Inflammatory macrophage treated with lipopolysaccharide for 4 hours (primary cell): ENCODE data around the gene KIAA1755.

Experiments used
- DNase-seq: peaks from one replicate; pipeline ENCODE4 v3.0.0-alpha.2; 2020

Gene KIAA1755

DNA sequence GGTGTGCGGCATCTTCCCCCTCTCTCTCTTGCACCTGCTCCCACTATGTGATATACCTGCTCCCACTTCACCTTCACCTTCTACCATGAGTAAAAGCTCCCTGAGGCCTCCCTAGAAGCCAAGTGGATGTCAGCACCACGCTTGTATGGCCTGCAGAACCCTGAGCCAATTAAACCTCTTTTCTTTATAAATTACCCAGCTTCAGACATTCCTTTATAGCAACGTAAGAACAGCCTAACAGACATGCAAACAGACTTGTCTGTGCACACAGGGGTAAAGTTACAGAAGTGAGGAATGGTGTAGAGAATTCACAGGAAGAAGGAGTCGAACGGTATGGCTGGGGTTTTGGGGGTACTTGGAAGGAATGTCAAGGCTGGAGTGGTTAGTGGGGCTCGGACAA, 80.7 kb downstream of the KIAA1755 start:
- DNase-seq = no peak

DNA sequence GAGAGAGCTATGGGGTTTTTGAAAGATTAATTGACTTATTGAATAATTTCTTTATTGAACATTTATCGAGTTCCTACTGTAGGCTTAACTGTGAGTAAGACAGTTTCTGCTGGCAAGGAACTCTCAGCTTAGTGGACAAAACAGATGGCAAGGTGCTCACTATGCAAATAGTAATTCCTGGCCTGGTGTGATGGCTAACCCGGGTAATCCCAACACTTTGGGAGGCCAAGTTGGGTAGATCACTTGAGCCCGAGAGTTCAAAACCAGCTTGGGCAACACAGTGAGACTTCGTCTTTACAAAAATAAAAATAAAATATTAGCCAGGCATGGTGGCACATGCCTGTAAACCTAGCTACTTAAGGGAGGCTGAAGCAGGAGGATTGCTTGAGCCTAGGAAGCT, 82.0 kb downstream of the KIAA1755 start:
- no peak for DNase-seq

DNA sequence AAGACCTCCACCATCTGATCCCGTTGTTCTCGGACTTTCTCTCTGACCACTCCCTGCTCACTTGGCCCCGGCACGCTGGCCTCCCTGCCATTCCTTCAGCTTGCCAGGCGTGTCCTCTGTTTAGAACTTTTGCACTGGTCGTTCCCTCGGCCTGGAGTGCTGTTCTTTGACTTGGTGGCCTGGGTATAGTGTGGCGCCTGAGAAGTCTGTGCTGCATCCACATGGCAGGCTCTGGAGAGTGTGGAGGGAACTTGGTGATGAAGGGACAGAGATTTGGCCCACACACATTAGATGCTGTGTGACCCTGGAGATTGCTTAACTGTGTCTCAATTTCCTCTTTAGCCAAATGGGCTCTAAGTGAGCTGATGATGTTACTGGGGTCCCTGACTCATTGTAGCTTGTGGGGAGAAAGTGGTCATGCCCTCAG, 82.5 kb downstream of the KIAA1755 start:
- peak; percentile 97 for DNase-seq

DNA sequence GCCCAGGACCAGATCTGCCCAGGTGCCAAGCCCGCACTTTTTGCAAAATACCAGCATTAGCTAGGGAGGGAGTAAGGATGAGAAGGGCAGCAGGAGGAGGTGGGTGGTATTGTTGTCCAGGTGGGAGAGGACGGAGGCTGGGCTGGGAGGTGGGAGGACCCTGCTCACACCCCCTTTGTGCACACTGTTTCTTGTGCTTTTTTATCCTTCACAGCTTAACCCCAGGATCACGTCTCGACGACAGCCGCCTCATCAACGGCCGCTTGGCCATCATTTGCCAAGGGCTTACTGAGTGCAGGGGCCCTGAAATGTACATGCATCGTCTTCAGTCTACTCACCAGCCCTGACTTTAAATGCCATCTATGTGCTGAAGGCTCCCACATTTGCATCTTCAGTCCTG, 83.3 kb downstream of the KIAA1755 start:
- DNase-seq = no peak

DNA sequence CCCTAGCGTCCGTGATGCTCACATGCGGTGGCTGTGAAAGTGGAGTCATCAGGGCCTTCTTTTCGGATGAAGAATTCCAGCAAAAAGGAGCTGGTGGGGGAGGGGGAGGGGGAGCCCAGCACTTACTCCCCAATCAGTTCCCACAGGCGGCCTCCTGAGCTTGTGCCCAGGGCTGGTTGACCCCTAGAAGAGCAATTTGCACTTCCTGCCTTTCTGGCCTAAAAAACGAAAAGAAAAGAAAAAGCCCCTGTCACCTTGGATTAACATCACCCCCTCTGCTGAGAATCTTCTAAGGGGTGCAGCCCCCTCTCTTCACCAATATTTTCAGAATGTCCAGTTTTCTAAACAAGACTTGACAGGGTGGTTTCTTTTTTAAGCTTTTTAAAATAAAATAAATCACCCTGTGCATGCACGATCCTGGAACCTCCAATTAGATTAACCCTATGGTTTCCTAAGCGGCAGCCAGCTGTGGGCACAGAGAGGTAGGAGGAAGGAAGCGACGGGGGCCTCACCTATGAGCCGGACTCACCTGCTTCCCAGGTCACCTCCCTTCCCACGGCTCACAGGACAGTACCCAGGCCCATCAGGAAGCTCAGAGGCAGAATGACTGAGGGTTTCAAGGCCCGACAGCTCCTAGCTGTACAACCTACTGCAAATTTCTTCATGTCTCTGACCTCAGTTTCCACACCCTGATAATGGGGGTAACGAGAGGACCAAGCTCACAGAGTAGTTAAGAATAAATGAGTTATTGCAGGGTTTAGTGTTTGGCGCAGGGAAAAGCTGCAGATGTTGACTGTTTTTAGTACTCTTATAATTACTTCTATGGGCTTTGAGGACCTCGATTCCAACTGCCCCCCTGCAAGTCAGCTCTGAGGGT, 85.0 kb downstream of the KIAA1755 start:
- no peak for DNase-seq

DNA sequence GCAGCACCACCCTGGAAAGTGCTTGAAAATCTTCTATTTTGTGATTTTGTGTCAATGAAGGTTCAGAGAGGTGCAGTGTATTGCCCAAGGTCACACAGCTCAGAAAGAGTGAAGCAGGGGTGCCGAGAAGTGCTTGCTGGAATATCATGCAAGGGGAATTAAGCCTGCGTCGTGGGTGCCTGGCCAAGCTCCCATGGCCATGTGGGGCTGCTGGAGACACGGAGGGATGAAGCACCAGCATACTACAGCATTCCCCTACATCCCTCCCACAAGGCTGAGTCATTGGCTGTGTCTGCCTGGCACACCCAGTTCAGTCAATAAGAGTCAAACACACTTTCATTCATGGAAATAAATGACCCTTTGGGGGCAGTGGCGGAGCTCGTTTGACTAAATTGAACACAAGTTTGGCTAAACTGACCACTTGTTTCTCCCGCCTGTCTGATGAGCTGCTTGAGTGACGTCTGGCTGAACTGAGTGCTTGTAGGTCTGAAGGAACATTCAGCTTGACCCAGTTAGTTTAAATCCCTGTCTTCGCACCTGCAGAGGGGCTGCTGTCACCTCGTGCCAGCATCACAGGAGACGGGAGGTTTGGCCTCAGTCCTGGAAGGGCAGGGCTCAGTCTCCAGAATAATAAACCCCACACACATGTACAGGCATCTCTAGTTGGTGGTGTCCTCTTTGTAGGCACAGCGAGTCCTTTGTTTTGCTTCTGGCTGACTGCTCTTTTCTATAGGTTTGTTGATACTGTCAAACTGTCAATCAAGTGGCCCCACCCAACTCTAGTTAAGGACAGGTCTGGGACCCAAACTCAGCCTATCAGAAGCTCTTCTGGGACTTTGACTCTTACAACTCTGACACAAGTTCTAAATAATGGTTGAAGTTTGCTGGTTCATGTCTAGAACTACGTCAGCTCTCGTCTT, 87.0 kb downstream of the KIAA1755 start:
- peak; percentile 82 for DNase-seq

DNA sequence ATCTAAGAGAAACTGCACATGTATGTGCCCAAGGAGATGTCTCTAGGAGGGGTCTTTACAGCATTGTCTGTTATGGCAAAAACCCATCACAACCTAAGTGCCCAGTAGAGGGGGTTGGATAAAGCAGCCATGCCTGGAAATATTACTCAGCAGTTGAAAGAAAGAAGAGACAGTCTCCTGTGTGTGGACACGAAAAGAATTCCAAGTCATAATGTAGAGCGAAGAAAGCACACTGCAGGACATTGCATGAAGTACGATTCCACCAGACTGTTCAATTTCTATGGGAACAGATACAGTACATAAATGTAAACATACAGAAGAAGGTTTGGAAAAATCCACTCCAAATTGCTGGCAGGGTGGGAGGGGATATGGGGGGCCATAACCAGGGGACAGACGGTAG, 88.1 kb downstream of the KIAA1755 start:
- no peak for DNase-seq

DNA sequence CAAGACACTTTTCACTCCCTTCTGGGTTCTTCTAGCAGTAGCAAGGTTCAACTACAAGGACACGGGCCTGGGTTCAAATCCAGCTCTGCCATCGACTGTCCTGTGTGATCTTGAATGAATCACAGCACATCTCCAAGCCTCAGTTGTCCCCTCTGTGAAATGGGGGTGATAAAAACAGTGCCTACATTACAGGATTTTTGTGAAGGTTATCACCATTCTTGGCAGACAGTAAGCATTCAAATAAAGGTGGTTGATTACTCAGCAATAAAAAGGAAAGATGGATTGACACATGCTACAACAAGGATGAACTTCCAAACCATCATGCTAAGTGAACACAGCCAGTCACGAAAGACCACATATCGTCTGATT, 88.9 kb downstream of the KIAA1755 start:
- DNase-seq = no peak

DNA sequence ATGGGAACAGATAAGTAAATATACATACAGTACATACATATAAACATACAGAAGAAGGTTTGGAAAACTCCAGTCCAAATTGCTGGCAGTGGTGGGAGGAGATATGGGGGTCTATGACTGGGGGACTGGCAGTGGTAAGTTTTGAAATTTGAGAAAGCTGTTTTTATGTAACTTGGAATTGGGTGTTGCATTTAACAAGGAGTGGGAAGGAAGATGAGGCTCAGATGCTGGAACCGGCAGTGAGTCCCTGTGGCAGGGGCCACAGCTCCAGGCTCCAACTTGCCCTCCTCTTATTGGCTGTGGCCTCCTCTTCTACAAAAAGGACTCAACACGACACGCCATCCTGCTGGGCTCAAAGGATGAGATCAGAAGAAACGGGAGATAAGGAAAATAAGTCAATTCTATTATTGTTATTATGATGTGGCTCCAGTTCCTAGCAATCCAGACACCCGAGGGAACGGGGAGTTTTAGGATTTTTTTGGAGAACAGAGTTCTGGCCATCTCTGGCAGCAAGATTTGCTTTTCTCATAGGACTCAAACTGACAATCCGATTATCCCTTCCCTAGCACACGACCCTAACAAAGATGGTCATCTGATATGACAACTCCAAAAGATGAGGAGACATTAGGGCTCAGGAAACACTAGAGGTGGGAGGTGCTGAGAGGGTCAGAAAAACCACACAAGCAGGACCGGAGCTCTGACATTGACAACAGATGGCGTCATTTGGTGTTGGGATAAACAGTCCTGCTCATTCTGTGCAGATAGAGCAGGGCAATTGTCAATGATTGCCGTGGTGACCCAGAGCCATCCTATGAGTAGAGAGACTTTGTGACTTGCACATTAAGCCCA, 89.5 kb downstream of the KIAA1755 start:
- no peak for DNase-seq

DNA sequence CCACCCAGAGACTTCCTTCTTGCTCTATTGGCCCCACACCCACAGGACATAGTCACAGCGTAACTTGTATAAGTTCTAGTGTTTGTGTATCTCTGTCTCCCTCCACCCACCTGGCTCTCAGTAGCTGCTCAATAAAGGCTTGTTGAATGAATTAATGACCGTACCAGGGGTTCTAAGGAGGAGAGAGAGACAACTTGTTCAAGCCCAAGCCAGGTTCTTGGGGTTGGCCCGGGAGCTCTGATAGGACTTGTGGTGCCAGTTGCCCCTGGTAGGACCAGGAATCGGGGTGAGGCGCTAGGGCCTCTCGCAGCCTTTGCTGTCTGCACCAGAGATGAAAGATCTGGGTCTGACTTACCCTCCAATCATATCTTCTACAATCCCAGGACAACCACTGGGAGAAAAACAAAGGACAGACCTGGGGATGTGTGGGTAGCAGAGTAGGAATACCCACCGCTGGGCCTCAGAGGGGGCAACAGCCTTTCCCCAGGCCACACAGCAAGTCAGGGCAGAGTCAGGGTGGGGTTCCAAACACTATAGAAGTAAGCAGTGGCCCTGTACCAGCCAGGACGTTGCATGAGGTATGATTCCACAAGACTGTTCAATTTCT, 90.2 kb downstream of the KIAA1755 start:
- no peak for DNase-seq

DNA sequence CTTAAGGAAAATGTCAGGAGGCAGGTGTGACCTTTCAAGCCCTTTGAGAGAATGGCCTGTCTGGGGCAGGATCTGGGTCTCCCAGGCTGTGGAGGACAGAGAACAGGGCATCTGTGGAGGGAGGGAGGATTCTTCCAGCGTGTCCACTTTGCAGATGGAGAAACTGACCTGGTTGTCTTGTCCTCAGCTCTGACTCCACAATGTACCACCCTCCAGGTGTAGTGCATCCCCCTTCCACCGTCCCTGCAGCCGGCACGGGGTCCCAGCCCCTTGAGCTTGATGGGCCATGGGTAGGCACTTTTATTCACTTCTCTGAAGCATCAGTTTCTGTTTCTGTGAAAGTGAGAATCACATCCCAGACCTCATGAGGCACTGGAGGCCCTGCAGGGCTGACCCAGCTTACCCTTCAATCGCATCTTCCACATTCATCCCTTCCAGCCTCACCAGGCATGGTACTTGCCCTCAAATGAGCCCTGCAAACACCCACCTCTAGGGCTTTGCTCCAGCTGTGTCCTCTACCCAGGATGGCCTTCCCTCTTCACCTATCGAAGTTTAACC, 90.8 kb downstream of the KIAA1755 start:
- DNase-seq = peak; percentile 54

DNA sequence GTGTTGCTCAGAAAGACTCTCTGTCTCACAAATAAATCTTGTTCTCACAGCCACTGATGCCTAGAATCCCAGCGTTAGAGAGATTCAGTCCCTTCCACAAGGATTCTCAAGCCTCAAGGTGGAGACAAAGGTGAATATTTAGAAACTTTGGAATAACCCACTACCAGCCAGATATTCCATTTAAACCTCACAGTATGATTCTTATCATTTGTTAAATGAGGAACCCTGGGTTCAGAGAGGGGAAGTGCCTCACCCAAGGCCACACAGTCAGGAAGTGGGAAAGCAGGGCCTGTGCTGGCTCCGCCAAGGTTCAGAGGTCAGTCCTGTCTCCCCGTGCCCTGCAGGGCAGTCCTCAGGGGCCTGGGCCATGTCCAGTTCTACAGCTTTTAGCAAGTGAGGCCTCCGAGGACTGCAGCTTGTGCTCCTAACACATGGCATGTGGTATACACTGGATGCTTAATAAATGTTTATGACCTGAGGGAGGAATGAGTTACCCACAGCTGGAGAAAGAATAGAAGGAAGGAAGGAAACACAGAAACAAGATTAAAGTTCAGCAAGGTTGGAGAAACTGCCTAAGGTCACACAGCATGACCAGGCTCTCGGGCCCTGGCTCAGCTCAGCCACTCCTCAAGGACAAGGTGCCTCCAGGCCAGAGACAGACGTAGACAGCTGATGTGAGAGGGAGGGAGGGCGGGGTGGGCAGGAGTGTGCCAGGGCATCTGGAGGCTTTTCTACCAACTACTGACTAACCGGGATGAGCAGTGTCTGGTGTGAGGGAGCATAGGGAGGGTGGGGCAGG, 91.5 kb downstream of the KIAA1755 start:
- peak; percentile 90 for DNase-seq

DNA sequence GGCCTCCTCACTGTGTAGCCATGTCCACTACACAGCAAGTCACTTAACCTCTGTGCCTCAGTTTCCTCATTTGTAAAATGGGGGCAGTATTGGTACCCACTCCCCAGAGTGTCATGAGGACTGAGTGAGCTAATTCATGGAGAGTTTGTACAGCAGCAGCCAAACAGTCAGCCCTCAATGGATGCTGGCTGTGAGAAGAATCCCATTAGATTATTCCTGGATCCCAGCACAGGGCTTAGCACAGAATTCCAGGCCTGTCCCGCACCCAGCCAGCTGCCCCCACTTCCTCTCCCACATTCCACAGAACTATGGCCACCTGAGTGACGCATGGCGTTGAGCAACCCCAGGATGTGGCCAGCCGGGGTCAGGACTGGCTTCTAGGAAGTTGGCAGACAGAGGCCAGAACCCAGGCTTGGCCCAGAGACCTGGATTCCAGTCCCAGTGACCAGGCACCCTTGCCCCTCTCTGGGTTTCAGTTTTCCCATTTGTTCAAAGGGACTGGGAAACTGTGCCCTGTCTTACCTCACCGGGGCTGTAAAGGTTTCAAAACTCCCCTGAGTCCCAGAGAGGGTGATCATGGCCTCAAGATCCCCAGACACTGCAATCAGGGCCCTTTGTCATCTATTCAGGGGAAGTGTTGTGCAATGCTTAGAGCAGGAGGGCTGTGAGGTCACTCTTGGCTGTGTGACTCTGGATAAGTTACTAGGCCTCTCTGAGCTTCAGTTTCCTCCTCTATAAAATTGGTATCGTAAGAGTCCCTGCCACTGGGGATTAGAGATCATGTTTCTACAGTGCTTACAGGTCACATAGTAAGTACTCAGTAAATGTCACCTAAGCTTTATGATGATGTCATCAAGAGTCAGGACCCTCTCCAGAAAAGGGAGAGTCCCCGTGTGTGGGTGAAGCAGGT, 92.4 kb downstream of the KIAA1755 start:
- DNase-seq = peak; percentile 98

DNA sequence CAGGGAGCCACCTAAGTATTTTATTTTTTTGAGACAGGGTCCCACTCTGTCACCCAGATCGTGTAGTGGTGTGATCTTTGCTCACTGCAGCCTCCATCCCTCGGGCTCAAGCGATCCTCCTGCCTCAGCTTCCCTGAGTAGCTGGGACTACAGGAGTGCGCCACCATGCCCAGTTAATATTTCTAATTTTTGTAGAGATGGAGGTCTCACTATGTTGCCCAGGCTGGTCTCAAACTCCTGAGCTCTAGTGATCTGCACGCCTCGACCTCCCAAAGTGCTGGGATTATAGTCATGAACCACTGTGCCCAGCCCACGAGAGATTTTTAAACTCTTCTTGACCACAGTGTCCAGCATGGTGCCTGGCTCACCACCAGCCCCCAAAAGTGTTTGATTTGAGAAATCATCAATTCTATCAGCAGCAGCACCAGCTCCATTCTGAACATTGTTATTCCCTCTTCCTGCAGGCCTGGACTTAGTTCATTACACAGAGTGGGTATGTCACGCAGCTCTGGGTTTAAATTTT, 93.1 kb downstream of the KIAA1755 start:
- no peak for DNase-seq

DNA sequence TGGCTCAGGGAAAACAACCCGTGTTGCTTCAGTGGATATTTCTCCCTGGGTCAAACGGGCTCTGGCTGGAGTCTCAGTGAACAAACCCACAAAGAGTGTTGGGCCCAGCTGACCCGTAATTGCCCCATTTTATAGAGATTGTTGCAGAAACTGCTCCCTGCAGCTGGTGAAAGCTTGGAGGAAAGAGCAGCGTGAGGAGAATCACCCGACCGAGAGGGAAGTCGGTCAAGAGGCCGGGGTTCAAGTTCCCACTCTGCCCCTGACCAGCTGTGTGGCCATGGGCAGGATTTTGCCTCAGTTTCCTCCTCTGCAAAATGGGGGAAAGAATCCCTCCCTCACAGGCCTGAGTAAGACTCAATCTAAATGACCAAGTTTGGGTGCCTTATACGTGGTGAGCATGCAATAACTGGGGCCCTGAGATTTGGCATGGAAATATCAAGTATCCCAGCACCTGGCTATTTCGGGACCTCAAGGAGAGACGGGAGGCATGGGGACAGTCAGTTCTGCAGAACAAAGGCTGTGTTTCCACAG, 93.8 kb downstream of the KIAA1755 start:
- peak; percentile 67 for DNase-seq

DNA sequence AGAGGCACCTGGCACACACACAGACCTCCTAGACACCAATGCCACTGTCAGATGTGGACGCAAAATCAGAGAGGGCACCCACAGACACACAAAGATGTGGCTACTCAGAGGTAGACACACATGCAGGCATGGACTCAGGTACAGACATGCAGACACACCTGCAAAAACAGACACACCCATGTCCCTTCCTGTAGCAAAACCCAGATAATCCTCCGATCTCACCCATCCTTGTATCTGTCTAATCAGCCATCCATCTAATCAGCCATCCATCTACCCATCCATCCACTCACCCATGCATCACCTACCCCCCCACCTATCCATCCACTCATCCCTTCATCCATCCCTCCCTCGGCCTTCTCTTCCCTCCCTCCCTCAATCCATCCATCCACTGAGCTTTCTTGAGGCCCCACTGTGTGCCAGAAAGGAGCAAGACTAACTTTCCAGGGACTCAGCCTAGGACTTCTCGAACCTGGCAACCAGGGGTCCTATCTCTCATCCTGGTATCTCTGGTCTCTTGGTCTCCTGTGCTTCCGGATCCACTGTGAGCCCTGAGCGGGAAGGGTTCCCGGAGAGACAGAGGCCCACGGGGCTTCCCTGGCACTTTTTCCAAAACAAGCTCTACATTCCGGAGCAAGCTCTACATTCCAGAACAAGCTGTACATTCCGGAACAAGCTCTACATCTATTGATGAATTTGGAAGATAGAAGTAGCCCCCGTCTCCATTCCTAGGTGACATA, 94.4 kb downstream of the KIAA1755 start:
- no peak for DNase-seq

DNA sequence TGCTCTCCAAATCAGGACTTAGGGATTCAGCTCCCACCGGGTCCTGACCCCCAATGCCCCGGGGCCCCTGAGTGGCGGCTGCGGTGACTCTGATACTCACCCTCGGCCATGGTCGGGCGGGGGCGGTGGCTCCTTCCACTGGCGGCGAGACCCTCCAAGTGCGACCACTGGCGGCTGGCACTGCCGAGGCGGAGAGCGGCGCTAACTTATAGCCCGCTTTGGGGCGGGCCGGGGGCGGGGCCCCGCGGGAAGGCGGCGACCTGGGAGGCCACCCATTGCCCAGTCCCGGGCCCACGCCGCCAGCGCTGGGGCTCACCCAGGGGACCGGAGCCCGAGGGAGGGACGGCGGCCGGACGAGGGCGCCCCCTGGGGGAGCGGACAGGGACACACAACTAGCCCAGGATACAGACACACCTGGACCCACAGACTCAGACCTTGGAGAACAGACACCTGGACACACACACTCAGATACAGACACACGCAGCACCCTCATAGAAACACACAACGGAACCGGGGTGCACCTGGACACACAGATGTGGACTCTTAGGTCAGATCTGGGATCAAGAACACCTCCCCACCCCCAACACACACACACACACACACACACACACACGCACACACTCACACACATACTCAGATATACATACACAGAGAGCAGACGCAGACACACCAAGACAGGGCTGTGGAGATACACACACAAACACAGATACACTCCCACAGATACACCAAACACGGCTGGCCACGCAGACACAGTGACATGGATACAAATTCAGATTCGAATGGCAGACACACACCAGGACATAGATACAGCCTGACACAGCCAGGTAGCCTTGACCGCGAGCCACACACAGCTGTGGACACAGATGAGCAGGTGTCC, 95.2 kb downstream of the KIAA1755 start, which contains the start of gene TGM2:
TSS of gene TGM2 (minus strand) at position 182 of the 877 bp plus-strand sequence. CDS start at position 110, 72 bp downstream.
- peak; percentile 89 for DNase-seq

DNA sequence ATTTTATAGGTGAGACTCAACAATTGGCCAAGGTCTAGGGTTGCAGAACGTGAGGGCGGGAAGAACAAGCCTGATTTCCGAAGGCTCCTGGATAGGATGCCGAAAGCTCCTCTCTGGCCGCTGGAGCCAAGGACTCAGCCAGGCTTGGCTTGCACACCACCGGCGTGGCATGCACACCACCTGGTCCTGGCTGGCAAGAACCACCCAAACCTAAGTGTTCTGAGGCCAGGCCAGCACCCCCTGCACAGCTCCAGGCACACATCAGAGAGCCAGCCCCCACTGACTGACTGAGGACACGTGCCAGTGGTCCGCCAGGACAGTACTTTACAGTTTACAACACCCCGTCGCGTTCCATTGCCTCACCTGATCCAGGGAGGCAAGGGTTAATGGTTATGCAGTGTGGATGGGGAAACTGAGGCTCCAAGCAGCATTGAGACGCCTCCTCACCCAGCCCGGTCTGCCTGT, 95.9 kb downstream of the KIAA1755 start:
- no peak for DNase-seq
